GM12801 (cell line): ENCODE measurements around the gene STRIP2.

Experiments used
- TF ChIP-seq, protein P1 (sequence below): IDR thresholded peaks from one replicate; pipeline ENCODE4 v1.5.1; 2011; ENCODE audit warnings: control low read depth; ENCODE audit not compliant: insufficient read length; ENCODE audit errors: extremely low read depth

Gene STRIP2

DNA sequence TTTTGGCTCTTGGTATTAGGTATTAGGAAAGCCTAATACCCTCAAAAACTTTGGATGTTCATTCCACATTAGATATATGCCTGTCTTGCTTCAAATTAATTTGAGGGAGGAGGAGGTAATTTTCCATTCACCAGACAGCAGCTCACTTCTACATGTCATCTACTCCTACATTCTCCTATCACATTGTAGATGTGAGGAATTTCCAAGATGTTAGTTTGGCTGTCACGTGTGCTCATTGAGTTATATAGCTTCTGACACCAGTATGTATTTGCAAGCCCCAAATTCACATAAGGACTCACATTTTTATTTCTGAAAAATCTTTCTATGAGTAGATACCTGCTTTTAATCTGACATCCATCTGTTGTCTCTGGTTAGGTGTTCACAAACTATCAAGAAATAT, 45.6 kb downstream of the STRIP2 start:
- TF ChIP-seq, protein P1, sequence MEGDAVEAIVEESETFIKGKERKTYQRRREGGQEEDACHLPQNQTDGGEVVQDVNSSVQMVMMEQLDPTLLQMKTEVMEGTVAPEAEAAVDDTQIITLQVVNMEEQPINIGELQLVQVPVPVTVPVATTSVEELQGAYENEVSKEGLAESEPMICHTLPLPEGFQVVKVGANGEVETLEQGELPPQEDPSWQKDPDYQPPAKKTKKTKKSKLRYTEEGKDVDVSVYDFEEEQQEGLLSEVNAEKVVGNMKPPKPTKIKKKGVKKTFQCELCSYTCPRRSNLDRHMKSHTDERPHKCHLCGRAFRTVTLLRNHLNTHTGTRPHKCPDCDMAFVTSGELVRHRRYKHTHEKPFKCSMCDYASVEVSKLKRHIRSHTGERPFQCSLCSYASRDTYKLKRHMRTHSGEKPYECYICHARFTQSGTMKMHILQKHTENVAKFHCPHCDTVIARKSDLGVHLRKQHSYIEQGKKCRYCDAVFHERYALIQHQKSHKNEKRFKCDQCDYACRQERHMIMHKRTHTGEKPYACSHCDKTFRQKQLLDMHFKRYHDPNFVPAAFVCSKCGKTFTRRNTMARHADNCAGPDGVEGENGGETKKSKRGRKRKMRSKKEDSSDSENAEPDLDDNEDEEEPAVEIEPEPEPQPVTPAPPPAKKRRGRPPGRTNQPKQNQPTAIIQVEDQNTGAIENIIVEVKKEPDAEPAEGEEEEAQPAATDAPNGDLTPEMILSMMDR, result no peak

DNA sequence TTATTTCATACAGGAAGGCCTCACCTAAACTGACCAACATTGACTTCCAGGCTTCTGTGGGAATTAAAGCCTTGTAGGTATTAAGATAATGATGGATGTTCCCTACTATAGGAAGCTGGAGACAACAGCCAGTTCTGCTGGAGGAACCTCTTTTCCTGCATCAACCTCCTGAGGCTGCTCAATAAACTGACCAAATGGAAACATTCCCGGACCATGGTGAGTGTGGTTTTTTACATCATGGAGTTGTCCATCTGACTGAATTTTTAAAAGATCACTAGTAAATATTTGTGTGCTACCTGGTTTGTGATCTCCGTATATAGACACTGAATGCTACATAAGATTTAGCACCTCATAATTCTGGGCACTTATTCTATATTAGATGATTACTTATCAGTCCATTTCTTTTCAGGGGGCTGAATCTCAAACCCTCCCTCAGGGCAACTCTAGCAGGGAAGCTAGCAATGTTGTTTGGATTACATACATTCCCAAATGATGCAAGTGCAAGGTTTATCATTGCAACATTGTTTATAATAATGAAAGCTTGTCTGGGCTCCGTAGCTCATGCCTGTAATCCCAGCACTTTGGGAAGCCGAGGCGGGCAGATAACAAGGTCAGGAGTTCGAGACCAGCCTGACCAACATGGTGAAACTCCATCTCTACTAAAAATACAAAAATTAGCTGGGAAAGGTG, 46.6 kb downstream of the STRIP2 start:
- TF ChIP-seq, protein P1, result no peak

DNA sequence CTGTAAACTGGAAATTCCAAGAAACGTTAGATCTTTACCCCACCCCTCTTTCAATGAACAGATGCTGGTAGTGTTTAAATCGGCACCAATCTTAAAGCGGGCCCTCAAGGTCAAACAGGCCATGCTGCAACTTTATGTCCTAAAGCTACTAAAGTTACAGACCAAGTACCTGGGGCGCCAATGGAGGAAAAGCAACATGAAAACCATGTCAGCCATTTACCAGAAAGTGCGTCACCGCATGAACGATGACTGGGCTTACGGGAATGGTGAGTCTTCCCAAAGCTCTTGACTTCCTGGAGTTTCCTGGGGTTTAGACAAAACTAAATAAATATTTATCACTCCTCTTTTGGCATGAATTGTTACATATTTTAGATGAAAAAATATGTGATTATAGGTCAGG, 48.5 kb downstream of the STRIP2 start:
- TF ChIP-seq, protein P1, result no peak

DNA sequence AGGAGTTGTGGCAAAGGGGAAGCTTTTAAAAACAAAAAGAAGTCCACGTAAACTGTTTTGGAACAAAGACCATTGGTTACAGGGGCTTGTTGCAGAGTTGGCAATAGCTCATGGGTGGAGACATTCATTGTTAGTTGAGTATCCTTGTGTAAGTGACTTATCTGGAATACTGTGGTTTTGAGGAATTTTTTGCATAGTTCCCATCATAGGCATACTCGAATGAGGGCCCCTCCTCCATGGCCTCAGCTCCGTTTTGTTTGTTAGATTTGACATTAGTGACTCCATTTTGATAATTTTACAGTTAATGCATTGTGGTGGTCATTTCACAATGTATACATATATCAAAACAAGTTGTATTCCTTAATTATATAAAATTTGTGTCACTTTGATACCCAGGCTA, 55.3 kb downstream of the STRIP2 start:
- TF ChIP-seq, protein P1, result no peak

DNA sequence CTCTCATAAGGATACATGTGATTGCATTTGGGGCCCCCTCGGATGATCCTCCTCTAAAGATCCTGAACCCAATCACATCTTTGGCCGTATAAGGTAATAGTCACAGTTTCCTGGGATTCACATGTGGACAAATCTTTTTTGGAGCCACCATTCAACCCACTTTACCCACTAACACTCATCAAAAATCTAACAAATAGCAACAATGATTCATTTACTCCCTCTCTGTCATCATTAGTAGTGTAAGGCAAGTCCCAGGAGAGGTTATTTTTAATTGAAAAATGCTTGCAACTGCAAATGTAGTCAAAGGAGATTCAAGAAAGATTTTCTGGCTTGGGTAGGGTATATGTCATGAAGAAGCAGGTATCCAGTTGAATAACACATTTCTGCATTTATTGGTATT, 58.2 kb downstream of the STRIP2 start:
- TF ChIP-seq, protein P1, result no peak

DNA sequence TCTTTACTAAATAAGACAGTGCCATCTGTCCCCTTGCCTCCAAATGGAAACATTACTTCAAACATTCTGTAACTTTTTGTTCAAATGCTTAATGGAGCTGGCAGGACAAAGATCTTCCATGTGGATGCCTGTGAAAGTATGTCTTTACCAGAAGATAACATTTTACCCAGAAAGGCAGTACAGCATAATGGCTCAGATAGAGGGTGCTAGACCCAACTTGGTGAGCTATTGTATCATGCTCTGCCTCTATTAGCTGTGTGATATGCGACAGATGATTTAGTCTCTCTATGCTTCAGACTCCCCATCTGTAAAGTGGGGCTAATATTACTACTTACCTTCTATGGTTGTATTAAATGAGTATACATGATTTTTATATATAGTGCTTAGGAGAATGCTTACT, 59.3 kb downstream of the STRIP2 start:
- TF ChIP-seq, protein P1, result no peak

DNA sequence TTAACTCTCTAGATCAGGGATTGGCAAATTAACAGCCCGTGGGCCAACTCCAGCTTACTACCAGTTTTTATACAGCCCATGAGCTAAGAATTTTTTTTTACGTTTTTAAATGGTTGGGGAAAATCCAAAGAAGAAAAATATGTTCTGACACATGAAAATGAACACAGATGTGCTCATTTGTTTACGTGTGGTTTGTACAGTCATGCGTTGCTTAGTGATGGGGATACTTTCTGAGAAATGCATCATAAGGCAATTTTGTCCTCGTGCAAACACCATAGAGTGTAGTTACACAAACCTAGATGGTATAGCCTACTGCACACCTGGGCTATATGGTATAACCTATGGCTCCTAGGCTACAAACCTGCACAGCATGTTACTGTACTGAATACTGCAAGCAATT, 59.8 kb downstream of the STRIP2 start:
- TF ChIP-seq, protein P1, result no peak

DNA sequence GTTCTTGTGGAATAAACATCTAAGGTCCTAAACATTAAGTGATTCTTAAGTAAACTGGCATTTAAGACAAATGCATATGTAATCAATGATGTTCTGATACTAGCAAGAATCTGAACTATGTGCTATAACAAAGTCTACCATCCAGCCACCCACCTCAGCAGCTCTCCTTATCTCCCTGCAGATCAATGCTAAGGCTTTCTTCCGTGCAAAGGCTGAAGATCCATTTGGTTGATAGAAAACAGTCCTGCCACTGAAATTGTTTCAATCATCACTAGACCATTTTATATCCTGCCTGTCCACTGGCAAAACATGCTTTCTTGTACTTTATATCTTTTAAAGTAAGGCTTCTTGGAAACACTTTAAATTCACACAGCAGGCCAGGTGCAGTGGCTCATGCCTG, 61.8 kb downstream of the STRIP2 start:
- TF ChIP-seq, protein P1, result no peak
